Measurements from ENCODE around the gene NECTIN3. TPM values are rescaled to one million over a fixed set of nuclear protein-coding genes. Genes with fewer than 3 reads are reported as not detected.

Gene NECTIN3
- total RNA-seq, 2 experiments from 2014 or later: 9.5 to 10.0 TPM

DNA sequence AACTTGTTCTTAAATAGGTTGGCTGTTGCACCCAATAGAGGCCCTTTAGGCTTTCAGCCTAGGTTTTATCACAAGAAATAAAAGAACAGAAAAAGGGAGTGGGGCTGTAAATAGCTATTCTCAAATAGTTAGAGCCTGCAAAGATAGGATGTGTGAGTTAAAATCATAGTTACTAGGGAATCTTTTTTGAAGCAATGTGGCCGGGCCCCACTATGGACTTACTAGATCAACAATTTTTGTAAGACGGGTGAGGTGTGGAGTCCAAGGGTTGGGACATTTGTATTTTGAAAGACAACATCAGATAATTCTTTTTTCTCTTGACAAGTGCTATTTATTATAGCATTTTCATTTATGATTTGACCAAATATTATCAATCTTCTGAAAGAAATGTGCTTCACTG, 5.8 kb downstream of the NECTIN3 start:
- ChIA-PET CTCF (no interaction called here), POLR2A (no interaction called here)

DNA sequence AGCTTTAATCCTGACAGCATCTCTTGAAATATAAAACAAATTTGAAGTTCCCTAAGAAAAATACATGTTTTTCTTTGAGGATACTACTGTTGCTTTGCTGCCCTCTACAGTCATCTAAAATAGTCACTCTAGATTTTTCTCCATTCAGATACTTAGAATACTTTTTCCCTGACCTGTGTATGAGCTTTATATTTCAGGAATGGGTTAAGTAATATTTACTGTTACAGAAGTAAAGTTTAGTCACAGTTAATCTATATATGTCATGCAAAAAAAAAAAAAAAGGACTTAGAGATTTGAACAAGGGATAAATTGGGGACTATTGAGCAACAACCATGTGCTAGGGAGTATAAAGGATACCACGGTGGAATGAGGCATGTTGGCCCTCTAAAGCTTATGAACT, 8.8 kb downstream of the NECTIN3 start:
- ChIA-PET CTCF (interaction anchor here (2.1 kb wide), 1 partner anchor 9 kb away, joined by 9 read pairs; the partner anchor contains the start of gene NECTIN3), POLR2A (no interaction called here)

DNA sequence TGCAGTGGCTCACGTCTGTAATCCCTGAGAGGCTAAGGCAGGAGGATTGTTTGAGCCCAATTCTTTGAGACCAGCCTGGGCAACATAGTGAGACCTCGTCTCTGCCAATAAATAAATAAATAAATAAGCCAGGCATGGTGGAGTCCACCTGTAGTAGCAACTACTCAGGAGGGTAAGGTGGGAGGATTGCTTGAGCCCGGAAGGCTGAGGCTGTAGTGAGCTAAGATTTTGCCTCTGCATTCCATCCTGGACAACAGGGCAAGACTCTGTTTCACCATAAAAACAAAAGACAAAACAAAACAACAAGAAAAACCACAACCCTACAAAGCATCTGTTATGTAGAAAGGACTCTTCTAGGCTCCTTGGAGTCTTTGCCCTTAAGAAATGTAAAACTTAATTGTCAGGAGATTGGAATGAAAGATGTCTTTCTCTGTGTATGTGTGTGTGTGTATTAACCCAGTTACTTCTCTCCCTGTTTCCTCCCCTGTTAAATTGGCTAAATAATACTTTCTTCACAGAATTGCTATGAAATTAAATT, 9.5 kb downstream of the NECTIN3 start:
- POLR2A ChIA-PET: no interaction called here
- CTCF ChIA-PET: interaction anchor here (2.1 kb wide), 1 partner anchor 10 kb away, joined by 9 read pairs; the partner anchor contains the start of gene NECTIN3

DNA sequence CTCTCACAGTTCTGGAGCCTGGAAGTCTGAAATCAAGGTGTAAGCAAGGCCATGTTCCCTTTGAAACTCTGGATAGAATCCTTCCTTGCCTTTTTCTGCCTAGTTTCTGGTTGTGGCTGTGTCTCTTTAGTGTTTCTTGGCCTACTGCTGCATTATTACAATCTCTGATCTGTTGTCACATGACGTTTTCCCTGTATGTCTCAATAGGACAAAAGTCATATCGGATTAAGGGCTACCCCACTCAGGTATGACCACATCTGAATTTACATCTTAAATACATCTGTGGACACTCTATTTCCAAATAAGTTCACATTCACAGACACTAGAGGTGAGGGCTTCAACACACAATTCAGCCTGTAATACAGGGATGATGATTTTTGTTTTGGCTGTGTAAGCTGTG, 13.3 kb downstream of the NECTIN3 start:
- POLR2A ChIA-PET: no interaction called here
- CTCF ChIA-PET: no interaction called here

DNA sequence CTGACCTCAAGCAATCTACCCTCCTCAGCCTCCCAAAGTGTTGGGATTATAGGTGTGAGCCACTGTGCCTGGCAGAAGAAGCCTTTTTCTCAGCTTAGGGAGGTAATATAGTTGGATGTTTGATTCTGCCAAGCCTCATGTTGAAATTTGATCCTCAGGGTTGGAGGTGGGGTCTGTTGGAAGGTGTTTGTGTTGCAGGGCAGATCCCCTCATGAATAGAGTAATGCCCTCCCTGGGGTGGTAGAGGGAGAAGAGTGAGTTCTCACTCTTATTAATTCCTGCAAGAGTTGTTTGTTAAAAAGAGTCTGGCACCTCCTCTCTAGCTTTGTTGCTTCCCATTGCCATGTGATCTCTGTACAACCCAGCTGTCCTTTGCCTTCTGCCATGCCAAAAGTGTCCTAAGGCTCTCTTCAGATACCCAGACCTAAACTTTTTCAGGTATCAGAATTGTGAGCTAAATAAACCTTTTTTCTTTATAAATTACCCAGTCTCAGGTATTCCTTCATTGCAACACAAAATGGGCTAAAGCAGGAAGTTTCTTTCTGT, 16.4 kb downstream of the NECTIN3 start:
- POLR2A ChIA-PET: no interaction called here
- CTCF ChIA-PET: no interaction called here

DNA sequence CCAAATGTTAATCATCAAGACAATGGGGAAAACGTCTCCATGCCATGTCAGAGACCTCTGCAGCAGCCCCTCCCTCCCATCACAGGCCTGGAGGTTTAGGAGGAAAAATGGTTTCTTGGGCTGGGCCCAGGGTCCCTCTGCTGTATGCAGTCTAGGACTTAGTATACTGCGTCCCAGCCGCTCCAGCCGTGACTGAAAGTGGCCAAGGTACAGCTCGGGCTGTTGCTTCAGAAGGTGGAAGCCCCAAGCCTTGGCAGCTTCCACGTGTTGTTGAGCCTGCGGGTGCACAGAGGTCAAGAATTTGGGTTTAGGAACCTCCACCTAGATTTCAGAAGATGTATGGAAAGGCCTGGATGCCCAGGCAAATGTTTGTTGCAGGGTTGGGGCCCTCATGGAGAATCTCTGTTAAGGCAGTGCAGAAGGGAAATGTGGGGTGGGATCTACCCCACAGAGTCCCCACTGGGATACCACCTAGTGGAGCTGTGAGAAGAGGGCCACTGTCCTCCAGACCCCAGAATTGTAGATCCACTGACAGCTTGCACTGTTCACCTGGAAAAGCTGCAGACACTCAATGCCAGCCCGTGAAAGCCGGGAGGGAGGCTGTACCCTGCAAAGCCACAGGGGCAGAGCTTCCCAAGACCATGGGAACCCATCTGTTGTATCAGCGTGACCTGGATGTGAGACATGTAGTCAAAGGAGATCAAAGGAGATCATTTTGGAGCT, 25.0 kb downstream of the NECTIN3 start:
- CTCF ChIA-PET: no interaction called here

DNA sequence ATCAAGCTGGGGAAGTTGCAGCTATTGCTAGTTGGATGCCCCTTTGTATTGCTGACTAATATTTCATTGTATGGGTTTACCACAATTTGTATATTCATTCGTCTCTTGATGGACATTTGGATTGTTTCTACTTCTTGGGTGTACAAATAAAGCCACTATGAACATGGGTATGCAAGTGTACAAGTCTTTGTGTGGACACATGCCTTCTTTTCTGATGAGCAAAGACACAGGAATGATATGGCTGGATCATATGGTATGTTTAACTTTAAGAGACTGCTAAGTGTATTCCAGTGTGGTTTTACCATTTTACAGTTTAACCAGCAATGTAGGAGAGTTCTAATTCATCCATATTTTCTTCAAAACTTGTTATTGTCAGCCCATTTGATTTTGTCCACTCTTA, 32.2 kb downstream of the NECTIN3 start:
- ChIA-PET POLR2A (interaction anchor here (0.7 kb wide), 1 partner anchor 36 kb away, joined by 9 read pairs; no protein-coding TSS in a partner anchor), CTCF (no interaction called here)

More for the DNA sequence above, 25.0 kb downstream of the NECTIN3 start:
- POLR2A ChIA-PET: no interaction called here

DNA sequence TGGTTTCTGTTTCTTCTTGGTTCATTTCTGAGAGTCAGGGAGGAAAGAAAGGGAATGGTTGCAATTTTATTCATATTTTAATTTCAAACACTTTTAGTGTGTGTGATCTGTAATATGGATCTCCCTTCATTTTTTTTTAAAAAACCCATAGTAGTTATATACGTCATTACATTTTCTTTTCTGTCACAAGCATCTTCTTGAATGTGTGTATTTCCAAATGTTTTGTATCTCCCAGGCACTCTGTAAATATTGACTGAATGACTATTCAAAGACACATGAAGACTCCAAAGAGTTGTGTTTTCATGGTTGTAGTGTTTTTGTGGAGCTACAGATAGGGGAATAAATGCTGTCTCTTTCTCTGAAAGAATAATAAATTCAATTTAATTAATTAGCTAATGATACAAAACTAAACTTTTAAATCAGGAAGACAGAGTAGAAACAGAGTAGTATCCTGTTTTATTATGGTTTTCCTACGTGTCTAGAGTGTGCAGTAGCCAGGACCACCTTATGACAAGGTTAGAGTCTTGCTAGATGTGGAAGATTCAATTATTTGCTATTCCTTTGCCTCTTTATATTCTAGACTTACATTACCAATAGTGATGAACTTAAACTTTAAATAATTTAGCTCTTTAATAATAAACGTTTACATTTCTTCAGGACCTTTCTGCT, 35.5 kb downstream of the NECTIN3 start:
- CTCF ChIA-PET: no interaction called here
- POLR2A ChIA-PET: no interaction called here

DNA sequence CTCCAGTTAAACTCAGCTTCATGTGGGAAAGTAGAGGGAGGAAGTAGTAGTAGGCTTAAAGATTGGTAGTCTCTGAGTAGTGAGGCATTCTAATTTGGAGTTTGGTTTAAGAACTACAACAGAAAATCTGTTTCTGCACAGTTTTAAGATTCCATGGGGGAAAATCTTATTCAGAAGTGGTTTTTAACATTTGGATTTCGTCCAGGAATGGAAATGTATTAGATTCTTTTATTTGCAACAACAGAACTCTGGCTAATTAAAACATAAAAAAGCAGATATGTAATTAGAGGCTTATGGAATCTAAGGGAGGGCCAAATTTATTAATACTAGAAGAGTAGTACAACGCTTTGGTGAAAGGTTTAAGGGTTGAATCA, 36.0 kb downstream of the NECTIN3 start:
- ChIA-PET POLR2A (no interaction called here), CTCF (no interaction called here)

DNA sequence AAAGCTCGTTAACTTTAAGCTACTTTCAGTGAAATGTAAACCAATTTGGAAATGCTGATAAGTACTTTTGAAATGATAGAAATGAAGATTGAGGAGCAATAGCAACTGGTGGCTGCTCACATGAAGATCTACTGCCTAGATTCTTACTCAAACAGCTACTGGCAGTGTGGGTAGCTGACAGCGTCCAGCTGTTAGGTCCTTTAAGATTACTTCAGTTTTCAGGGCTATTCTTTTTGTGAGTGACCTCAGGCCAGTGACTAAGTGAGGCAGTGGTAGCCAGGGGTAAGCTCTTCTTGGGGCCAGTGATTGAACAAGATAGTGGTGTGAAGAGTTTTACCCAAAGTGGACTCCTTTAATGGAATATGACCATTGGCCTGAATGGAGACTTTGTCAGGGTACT, 41.3 kb downstream of the NECTIN3 start:
- ChIA-PET CTCF (no interaction called here), POLR2A (interaction anchor here (0.6 kb wide), 1 partner anchor 253 kb away, joined by 6 read pairs; no protein-coding TSS in a partner anchor)

DNA sequence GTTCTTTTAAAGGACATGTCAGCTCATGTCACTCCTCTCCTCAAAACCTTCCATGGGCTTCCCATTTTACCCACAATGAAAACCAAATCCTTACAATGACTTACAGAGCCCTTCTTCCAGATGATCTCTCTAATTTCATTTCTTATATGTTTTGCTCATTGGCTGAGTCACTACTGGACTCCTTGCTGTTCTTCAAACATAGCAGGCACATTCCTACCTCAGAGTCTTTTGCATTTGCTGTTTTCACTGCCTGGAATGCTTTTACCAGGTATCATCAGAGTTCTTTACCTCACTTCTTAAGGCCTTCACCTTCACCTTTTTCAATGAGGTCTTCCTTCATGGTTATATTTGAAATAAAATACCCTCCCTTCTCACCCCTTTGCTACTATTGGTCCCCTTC, 57.3 kb downstream of the NECTIN3 start:
- ChIA-PET CTCF (no interaction called here), POLR2A (no interaction called here)

DNA sequence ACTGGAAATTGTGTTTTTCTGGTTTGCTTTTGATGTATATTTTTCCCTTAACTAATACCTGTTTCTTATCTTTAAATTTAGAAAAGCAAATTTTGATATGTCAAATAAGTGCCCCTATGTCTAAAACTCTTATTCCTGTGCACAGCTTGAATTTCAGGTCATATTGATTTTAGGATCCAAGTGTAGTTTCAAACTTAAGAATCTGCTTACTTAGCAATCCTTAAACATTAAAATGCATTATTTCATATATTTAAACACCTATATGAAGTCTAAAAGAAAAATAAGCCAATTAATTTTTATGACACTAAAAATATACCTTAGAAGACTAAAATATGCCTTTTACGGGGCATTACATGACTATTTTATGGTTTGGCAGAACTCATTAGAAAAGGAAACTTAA, 59.2 kb downstream of the NECTIN3 start:
- ChIA-PET POLR2A (no interaction called here), CTCF (no interaction called here)

DNA sequence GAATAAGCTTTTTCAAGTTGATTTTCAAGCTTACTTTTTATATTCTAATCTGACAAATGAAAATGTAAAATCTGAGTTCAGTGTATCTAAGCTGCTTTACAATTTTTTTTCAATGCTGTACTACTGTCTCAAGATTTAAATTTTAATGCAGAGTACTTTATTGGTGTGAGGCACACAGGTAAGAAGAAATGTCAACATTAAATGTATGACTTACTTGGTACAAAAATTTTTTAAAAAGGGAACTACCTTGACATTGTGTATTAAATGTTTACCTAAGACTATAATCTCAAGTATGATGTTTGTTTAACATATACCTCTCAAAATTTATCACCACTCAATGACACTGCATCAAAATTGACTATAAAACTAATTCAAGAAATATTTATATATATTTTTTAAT, 62.7 kb downstream of the NECTIN3 start:
- POLR2A ChIA-PET: no interaction called here
- CTCF ChIA-PET: no interaction called here

DNA sequence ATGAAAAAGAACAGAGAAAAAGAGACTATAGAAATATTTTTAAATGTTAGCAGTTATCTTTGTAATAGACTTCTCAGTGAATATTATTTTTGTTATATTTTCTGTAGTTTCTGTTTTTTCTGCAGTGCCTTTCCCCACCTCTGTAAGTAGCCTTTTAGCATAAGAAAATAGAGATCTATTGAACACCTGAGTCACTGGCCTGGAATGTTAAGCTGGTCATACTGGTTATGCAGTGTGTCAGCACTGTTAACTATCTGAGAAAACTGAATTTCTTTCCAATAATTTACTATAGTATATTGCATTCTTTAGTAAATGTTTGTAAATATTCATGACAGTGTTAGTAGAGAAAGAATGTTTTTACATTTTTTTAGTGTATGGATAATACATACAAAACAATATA, 79.8 kb downstream of the NECTIN3 start:
- CTCF ChIA-PET: no interaction called here
- POLR2A ChIA-PET: no interaction called here

DNA sequence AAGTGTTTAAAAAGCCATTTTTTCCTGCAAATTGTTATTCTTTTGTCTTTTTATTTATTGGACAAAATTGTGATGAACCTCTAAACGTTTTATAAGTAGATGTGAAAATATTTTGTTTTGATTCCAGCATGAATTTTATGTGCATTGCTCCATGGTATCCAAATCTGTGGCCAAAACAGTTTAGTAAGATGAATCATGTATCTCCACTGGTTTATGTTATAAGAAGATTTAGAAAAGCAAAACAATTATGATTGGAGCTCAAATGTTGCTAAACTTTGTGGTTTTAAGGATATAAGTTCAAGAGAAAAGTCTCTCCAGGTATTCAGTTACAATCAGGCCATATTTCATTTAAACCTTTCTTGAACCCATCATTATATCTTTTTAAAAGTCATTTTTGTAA, 80.9 kb downstream of the NECTIN3 start:
- POLR2A ChIA-PET: no interaction called here
- CTCF ChIA-PET: no interaction called here

DNA sequence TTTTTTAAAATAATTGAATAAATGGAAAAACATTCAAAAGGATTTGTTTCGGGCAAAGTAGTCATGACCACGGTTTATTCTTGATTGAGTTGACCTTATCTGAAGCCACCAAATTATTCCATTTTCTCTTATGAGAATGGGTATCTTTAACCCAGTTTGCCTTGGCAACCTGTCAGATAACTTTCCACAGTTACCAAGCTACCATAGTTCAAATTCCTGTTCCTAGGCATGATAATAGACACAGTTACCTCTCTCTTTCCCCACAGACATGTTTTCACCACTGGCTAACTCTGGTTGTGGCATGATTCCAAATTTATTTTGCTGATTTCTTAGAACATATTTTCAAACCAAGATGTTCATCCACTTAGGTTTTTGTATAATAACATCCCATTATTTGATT, 84.9 kb downstream of the NECTIN3 start:
- POLR2A ChIA-PET: no interaction called here
- CTCF ChIA-PET: no interaction called here

DNA sequence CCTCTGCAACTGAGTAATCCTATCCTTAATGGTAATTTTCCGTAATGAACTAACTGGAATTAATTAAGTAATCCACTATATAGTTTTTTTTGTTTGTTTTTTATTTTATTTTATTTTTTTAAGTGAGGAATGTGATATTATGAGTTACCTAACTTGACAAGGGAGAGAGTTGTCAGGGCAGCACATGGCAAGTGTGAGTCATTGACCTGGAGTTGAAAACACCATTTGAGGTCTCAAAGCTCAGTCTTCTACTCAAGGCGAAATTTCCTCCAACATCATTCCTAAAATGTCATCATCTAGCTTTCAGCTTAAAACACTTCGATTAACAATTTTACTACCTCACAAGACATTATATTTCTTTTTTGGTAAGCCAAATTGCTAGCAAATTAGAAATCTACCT, 87.8 kb downstream of the NECTIN3 start:
- CTCF ChIA-PET: no interaction called here
- POLR2A ChIA-PET: no interaction called here

DNA sequence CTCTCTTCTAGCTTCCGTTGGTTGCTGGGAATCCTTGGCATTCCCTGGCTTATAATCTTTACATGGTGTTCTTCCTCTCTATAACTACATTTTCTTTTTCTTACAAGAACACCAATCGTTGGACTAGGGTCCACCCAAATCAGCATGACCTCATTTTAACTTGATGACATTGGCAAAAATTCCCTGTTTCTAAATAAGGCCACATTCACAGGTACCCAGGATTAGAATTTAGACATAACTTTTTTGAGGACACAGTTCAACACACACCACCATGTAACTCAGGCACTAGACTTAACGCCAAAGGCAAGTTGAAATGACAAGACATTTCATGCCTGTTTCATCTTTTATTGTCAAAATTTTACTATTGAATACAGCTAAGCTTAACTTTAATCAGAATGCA, 93.0 kb downstream of the NECTIN3 start:
- ChIA-PET POLR2A (no interaction called here), CTCF (no interaction called here)

DNA sequence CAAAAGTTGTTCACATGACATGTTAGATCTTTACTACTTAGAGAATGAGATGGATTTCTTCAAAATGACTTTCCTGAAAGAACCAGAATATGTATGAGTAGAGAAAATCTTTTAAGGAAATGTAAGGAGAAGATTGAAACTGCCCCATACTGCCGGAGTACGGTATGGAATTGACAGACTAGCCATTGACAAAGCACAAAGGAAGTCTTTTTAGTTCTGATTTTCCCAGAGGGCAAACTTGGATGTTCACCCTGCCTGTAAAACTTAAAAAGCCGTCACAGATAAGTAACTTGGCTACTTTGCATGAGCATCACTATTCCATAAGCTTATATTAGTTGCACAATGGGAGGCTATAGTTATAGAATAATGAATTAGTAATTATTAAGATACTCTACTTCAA, 93.8 kb downstream of the NECTIN3 start:
- ChIA-PET CTCF (no interaction called here), POLR2A (no interaction called here)

DNA sequence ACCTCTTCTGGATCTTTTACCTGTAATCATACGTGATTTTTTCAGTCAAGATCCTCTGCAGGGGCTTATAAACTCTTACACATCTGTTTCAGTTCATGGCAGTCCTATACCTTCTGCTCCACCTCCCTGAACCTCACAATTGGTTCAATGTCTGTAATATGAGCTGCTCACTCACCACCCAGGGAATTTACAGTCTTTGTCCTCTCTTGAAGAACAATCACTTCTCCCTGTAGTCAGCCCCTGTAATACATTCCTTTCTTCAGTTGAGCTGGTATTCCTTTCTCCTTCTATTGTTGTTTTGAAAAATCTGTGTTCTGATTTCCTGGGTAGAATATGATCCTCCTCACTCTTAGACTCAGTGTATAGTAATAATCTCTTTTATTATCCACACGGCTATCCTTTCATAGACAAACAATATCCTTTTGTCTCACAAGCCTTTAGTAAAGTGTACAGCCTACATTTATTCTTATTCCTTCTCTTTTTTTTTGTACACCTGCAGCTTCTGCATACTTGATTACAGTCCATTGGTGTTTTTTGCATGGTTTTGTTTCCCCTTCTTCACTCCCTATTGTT, 101.8 kb downstream of the NECTIN3 start:
- ChIA-PET POLR2A (no interaction called here), CTCF (no interaction called here)

DNA sequence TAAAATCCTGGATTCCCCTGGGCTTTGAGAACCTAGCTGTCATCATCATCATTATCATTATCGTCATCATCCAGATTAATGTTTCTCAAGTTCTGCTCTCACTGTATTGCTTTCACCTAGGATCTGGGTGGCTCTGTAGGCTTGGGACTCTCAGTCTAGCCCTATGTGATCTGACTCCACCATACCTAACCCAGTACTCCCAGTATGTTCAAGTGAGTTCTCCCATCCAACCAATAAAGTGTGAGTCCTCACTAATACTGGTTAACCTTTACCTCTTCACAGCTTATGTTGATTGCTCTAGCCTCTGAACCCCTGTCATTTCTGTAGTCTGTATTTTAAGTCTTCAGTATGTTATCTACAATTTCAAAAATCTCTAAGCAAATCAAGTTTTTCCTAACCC, 102.3 kb downstream of the NECTIN3 start:
- POLR2A ChIA-PET: no interaction called here

More for the DNA sequence above, 102.3 kb downstream of the NECTIN3 start:
- CTCF ChIA-PET: no interaction called here
